HepG2 (cell line): ENCODE results near the gene PCDHGB7.
"Not testable (repeated sequence)": the region's sequence is repeated elsewhere in the genome, so short reads cannot be mapped to it uniquely, and the experiment has no call there.

Source experiments
- HOXA9 ChIP-seq: sonication (generic); formaldehyde crosslinking; IDR thresholded peaks from 2 replicates; pipeline ENCODE4 v1.8.1; 2022; ENCODE audit warnings: missing genetic modification reagents, mild to moderate bottlenecking, moderate library complexity, borderline replicate concordance
- KDM5A ChIP-seq: fragments of 200-600 bp; sonication (generic); IDR thresholded peaks from 2 replicates; pipeline ENCODE4 v1.7.0; 2018; ENCODE audit warnings: antibody characterized with exemption, mild to moderate bottlenecking, low read length, borderline replicate concordance
- MIER3 ChIP-seq: IDR thresholded peaks from 2 replicates; pipeline ENCODE4 v1.6.1; 2016; ENCODE audit warnings: missing compliant biosample characterization, borderline replicate concordance
- RAD21 ChIP-seq: fragments of 450-650 bp; formaldehyde crosslinking; IDR thresholded peaks from 2 replicates; pipeline ENCODE4 v1.5.0; 2020; ENCODE audit warnings: mild to moderate bottlenecking
- TAF1 ChIP-seq: sonication (generic); formaldehyde crosslinking; IDR thresholded peaks from 2 replicates; pipeline ENCODE4 v1.4.0; 2020; ENCODE audit warnings: missing genetic modification reagents
- TBL1XR1 ChIP-seq: fragments of 150-350 bp; IDR thresholded peaks from 2 replicates; pipeline ENCODE4 v1.6.1; 2014; ENCODE audit warnings: borderline replicate concordance, low read length; ENCODE audit not compliant: partially characterized antibody
- YY1 ChIP-seq: IDR thresholded peaks from 2 replicates; pipeline ENCODE4 v1.6.1; 2011; ENCODE audit warnings: low read length, low read depth, moderate library complexity, mild to moderate bottlenecking; ENCODE audit not compliant: insufficient read depth, insufficient replicate concordance
- ZNF292 ChIP-seq: sonication (generic); formaldehyde crosslinking; IDR thresholded peaks from 2 replicates; pipeline ENCODE4 v1.8.1; 2022; ENCODE audit warnings: mild to moderate bottlenecking, low read depth, missing genetic modification reagents, borderline replicate concordance
- ZNF781 ChIP-seq: sonication (generic); formaldehyde crosslinking; IDR thresholded peaks from 2 replicates; pipeline ENCODE4 v1.5.1; 2020; ENCODE audit warnings: borderline replicate concordance, mild to moderate bottlenecking, missing genetic modification reagents; ENCODE audit errors: not compliant biosample characterization
- TF ChIP-seq, protein P1 (sequence below): IDR thresholded peaks from 2 replicates; pipeline ENCODE4 v1.6.1; 2012; ENCODE audit warnings: inconsistent platforms
- TF ChIP-seq, protein P2 (sequence below): sonication (generic); formaldehyde crosslinking; IDR thresholded peaks from 2 replicates; pipeline ENCODE4 v1.5.0; 2020; ENCODE audit warnings: mild to moderate bottlenecking, missing genetic modification reagents, moderate library complexity
- TF ChIP-seq, protein P3 (sequence below): sonication (generic); formaldehyde crosslinking; IDR thresholded peaks from 2 replicates; pipeline ENCODE4 v1.4.0; 2020; ENCODE audit warnings: mild to moderate bottlenecking, missing genetic modification reagents, borderline replicate concordance
- TF ChIP-seq, protein P4 (sequence below): IDR thresholded peaks from 2 replicates; pipeline ENCODE4 v1.6.1; 2016; ENCODE audit warnings: low read depth, missing genetic modification reagents, missing compliant biosample characterization

DNA sequence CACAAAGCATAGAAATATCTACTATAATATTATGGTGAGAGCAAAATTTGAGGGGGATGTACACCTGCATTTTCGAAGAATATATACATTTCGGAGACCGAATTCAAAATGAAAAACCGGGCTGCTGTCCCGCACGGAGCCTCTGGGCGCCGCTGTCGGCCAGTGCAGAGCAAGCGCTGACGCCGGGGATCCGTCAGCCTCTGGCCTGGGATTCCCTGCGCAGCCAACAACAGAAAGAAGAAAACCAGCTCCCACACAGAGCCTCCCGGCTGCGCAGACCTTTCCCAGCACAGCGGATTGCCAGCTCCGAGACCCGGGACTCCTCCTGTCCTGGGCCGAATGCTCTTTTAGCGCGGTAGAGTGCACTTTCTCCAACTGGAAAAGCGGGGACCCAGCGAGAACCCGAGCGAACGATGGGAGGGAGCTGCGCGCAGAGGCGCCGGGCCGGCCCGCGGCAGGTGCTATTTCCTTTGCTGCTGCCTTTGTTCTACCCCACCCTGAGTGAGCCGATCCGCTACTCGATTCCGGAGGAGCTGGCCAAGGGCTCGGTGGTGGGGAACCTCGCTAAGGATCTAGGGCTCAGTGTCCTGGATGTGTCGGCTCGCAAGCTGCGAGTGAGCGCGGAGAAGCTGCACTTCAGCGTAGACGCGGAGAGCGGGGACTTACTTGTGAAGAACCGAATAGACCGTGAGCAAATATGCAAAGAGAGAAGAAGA, 9.5 kb upstream of the PCDHGB7 start, which contains the start of gene PCDHGB6:
- TF ChIP-seq, protein P1, sequence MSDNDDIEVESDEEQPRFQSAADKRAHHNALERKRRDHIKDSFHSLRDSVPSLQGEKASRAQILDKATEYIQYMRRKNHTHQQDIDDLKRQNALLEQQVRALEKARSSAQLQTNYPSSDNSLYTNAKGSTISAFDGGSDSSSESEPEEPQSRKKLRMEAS: not testable (repeated sequence)
- TF ChIP-seq, protein P2, sequence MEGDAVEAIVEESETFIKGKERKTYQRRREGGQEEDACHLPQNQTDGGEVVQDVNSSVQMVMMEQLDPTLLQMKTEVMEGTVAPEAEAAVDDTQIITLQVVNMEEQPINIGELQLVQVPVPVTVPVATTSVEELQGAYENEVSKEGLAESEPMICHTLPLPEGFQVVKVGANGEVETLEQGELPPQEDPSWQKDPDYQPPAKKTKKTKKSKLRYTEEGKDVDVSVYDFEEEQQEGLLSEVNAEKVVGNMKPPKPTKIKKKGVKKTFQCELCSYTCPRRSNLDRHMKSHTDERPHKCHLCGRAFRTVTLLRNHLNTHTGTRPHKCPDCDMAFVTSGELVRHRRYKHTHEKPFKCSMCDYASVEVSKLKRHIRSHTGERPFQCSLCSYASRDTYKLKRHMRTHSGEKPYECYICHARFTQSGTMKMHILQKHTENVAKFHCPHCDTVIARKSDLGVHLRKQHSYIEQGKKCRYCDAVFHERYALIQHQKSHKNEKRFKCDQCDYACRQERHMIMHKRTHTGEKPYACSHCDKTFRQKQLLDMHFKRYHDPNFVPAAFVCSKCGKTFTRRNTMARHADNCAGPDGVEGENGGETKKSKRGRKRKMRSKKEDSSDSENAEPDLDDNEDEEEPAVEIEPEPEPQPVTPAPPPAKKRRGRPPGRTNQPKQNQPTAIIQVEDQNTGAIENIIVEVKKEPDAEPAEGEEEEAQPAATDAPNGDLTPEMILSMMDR (CRISPR knock-in tag): peak; percentile 45
- TF ChIP-seq MIER3 (CRISPR knock-in tag); KDM5A; TAF1 (CRISPR knock-in tag); HOXA9 (CRISPR knock-in tag); ZNF292 (CRISPR knock-in tag); RAD21; ZNF781 (CRISPR knock-in tag); TBL1XR1; YY1: not testable (repeated sequence)
- TF ChIP-seq, protein P3, sequence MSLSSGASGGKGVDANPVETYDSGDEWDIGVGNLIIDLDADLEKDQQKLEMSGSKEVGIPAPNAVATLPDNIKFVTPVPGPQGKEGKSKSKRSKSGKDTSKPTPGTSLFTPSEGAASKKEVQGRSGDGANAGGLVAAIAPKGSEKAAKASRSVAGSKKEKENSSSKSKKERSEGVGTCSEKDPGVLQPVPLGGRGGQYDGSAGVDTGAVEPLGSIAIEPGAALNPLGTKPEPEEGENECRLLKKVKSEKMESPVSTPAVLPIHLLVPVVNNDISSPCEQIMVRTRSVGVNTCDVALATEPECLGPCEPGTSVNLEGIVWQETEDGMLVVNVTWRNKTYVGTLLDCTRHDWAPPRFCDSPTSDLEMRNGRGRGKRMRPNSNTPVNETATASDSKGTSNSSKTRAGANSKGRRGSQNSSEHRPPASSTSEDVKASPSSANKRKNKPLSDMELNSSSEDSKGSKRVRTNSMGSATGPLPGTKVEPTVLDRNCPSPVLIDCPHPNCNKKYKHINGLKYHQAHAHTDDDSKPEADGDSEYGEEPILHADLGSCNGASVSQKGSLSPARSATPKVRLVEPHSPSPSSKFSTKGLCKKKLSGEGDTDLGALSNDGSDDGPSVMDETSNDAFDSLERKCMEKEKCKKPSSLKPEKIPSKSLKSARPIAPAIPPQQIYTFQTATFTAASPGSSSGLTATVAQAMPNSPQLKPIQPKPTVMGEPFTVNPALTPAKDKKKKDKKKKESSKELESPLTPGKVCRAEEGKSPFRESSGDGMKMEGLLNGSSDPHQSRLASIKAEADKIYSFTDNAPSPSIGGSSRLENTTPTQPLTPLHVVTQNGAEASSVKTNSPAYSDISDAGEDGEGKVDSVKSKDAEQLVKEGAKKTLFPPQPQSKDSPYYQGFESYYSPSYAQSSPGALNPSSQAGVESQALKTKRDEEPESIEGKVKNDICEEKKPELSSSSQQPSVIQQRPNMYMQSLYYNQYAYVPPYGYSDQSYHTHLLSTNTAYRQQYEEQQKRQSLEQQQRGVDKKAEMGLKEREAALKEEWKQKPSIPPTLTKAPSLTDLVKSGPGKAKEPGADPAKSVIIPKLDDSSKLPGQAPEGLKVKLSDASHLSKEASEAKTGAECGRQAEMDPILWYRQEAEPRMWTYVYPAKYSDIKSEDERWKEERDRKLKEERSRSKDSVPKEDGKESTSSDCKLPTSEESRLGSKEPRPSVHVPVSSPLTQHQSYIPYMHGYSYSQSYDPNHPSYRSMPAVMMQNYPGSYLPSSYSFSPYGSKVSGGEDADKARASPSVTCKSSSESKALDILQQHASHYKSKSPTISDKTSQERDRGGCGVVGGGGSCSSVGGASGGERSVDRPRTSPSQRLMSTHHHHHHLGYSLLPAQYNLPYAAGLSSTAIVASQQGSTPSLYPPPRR (CRISPR knock-in tag): not testable (repeated sequence)
- TF ChIP-seq, protein P4, sequence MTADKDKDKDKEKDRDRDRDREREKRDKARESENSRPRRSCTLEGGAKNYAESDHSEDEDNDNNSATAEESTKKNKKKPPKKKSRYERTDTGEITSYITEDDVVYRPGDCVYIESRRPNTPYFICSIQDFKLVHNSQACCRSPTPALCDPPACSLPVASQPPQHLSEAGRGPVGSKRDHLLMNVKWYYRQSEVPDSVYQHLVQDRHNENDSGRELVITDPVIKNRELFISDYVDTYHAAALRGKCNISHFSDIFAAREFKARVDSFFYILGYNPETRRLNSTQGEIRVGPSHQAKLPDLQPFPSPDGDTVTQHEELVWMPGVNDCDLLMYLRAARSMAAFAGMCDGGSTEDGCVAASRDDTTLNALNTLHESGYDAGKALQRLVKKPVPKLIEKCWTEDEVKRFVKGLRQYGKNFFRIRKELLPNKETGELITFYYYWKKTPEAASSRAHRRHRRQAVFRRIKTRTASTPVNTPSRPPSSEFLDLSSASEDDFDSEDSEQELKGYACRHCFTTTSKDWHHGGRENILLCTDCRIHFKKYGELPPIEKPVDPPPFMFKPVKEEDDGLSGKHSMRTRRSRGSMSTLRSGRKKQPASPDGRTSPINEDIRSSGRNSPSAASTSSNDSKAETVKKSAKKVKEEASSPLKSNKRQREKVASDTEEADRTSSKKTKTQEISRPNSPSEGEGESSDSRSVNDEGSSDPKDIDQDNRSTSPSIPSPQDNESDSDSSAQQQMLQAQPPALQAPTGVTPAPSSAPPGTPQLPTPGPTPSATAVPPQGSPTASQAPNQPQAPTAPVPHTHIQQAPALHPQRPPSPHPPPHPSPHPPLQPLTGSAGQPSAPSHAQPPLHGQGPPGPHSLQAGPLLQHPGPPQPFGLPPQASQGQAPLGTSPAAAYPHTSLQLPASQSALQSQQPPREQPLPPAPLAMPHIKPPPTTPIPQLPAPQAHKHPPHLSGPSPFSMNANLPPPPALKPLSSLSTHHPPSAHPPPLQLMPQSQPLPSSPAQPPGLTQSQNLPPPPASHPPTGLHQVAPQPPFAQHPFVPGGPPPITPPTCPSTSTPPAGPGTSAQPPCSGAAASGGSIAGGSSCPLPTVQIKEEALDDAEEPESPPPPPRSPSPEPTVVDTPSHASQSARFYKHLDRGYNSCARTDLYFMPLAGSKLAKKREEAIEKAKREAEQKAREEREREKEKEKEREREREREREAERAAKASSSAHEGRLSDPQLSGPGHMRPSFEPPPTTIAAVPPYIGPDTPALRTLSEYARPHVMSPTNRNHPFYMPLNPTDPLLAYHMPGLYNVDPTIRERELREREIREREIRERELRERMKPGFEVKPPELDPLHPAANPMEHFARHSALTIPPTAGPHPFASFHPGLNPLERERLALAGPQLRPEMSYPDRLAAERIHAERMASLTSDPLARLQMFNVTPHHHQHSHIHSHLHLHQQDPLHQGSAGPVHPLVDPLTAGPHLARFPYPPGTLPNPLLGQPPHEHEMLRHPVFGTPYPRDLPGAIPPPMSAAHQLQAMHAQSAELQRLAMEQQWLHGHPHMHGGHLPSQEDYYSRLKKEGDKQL: not testable (repeated sequence)
